ENCODE results near the gene PSMD13.

DNA sequence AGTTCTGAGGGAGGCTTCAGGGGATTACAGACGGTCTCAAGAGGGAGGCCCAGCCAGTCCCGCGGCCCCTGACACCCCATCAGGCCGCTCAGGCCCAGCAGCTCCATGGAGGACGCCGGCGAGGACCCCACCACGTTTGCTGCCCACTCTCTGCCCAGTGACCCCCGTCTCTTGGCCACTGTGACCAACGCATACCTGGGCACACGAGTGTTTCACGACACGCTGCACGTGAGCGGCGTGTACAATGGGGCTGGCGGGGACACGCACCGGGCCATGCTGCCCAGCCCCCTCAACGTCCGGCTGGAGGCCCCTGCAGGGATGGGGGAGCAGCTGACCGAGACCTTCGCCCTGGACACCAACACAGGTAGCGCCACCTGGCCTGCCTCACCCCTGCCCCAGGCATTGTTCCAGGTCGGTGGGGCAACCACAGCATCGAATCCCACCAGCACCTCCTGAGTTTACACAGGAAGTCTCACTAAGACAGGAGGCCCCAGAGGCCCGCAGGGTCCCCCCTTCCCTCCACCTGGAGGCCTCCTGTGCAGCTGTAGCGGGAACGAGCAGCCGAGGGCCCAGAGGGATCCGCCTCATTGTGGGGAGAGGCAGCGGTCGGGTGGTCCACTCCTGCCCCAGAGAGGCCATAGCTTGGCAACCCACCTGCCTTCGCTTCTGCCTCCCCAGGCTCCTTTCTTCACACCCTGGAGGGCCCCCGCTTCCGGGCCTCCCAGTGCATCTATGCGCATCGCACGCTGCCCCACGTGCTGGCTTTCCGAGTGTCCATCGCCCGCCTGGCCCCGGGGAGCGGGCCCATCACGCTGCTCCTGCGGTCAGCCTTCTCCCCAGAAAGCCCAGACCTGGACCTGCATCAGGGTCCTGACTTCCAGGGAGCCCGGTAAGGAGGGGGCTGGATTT lies 53.2 kb downstream of the PSMD13 start:
- no peak for TF ChIP-seq MIER3 (CRISPR knock-in tag; IDR thresholded peaks at IDR 0.05; ENCODE audit: borderline replicate concordance)
- TF ChIP-seq, protein P1, sequence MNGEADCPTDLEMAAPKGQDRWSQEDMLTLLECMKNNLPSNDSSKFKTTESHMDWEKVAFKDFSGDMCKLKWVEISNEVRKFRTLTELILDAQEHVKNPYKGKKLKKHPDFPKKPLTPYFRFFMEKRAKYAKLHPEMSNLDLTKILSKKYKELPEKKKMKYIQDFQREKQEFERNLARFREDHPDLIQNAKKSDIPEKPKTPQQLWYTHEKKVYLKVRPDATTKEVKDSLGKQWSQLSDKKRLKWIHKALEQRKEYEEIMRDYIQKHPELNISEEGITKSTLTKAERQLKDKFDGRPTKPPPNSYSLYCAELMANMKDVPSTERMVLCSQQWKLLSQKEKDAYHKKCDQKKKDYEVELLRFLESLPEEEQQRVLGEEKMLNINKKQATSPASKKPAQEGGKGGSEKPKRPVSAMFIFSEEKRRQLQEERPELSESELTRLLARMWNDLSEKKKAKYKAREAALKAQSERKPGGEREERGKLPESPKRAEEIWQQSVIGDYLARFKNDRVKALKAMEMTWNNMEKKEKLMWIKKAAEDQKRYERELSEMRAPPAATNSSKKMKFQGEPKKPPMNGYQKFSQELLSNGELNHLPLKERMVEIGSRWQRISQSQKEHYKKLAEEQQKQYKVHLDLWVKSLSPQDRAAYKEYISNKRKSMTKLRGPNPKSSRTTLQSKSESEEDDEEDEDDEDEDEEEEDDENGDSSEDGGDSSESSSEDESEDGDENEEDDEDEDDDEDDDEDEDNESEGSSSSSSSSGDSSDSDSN (CRISPR knock-in tag; IDR thresholded peaks at IDR 0.05) = no peak
- TF ChIP-seq, protein P2, sequence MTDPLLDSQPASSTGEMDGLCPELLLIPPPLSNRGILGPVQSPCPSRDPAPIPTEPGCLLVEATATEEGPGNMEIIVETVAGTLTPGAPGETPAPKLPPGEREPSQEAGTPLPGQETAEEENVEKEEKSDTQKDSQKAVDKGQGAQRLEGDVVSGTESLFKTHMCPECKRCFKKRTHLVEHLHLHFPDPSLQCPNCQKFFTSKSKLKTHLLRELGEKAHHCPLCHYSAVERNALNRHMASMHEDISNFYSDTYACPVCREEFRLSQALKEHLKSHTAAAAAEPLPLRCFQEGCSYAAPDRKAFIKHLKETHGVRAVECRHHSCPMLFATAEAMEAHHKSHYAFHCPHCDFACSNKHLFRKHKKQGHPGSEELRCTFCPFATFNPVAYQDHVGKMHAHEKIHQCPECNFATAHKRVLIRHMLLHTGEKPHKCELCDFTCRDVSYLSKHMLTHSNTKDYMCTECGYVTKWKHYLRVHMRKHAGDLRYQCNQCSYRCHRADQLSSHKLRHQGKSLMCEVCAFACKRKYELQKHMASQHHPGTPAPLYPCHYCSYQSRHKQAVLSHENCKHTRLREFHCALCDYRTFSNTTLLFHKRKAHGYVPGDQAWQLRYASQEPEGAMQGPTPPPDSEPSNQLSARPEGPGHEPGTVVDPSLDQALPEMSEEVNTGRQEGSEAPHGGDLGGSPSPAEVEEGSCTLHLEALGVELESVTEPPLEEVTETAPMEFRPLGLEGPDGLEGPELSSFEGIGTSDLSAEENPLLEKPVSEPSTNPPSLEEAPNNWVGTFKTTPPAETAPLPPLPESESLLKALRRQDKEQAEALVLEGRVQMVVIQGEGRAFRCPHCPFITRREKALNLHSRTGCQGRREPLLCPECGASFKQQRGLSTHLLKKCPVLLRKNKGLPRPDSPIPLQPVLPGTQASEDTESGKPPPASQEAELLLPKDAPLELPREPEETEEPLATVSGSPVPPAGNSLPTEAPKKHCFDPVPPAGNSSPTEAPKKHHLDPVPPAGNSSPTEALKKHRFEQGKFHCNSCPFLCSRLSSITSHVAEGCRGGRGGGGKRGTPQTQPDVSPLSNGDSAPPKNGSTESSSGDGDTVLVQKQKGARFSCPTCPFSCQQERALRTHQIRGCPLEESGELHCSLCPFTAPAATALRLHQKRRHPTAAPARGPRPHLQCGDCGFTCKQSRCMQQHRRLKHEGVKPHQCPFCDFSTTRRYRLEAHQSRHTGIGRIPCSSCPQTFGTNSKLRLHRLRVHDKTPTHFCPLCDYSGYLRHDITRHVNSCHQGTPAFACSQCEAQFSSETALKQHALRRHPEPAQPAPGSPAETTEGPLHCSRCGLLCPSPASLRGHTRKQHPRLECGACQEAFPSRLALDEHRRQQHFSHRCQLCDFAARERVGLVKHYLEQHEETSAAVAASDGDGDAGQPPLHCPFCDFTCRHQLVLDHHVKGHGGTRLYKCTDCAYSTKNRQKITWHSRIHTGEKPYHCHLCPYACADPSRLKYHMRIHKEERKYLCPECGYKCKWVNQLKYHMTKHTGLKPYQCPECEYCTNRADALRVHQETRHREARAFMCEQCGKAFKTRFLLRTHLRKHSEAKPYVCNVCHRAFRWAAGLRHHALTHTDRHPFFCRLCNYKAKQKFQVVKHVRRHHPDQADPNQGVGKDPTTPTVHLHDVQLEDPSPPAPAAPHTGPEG (CRISPR knock-in tag; IDR thresholded peaks at IDR 0.05) = no peak
- TF ChIP-seq, protein P3, sequence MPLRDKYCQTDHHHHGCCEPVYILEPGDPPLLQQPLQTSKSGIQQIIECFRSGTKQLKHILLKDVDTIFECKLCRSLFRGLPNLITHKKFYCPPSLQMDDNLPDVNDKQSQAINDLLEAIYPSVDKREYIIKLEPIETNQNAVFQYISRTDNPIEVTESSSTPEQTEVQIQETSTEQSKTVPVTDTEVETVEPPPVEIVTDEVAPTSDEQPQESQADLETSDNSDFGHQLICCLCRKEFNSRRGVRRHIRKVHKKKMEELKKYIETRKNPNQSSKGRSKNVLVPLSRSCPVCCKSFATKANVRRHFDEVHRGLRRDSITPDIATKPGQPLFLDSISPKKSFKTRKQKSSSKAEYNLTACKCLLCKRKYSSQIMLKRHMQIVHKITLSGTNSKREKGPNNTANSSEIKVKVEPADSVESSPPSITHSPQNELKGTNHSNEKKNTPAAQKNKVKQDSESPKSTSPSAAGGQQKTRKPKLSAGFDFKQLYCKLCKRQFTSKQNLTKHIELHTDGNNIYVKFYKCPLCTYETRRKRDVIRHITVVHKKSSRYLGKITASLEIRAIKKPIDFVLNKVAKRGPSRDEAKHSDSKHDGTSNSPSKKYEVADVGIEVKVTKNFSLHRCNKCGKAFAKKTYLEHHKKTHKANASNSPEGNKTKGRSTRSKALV (CRISPR knock-in tag; IDR thresholded peaks at IDR 0.05) = no peak
- TF ChIP-seq, protein P4, sequence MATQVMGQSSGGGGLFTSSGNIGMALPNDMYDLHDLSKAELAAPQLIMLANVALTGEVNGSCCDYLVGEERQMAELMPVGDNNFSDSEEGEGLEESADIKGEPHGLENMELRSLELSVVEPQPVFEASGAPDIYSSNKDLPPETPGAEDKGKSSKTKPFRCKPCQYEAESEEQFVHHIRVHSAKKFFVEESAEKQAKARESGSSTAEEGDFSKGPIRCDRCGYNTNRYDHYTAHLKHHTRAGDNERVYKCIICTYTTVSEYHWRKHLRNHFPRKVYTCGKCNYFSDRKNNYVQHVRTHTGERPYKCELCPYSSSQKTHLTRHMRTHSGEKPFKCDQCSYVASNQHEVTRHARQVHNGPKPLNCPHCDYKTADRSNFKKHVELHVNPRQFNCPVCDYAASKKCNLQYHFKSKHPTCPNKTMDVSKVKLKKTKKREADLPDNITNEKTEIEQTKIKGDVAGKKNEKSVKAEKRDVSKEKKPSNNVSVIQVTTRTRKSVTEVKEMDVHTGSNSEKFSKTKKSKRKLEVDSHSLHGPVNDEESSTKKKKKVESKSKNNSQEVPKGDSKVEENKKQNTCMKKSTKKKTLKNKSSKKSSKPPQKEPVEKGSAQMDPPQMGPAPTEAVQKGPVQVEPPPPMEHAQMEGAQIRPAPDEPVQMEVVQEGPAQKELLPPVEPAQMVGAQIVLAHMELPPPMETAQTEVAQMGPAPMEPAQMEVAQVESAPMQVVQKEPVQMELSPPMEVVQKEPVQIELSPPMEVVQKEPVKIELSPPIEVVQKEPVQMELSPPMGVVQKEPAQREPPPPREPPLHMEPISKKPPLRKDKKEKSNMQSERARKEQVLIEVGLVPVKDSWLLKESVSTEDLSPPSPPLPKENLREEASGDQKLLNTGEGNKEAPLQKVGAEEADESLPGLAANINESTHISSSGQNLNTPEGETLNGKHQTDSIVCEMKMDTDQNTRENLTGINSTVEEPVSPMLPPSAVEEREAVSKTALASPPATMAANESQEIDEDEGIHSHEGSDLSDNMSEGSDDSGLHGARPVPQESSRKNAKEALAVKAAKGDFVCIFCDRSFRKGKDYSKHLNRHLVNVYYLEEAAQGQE (IDR thresholded peaks at IDR 0.05; ENCODE audit: borderline replicate concordance in 1 of 2, low read depth in 1 of 2, low read length in 2 of 2) = no peak
- TF ChIP-seq, protein P5, sequence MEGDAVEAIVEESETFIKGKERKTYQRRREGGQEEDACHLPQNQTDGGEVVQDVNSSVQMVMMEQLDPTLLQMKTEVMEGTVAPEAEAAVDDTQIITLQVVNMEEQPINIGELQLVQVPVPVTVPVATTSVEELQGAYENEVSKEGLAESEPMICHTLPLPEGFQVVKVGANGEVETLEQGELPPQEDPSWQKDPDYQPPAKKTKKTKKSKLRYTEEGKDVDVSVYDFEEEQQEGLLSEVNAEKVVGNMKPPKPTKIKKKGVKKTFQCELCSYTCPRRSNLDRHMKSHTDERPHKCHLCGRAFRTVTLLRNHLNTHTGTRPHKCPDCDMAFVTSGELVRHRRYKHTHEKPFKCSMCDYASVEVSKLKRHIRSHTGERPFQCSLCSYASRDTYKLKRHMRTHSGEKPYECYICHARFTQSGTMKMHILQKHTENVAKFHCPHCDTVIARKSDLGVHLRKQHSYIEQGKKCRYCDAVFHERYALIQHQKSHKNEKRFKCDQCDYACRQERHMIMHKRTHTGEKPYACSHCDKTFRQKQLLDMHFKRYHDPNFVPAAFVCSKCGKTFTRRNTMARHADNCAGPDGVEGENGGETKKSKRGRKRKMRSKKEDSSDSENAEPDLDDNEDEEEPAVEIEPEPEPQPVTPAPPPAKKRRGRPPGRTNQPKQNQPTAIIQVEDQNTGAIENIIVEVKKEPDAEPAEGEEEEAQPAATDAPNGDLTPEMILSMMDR (CRISPR knock-in tag; IDR thresholded peaks at IDR 0.05) = no peak; the same call in 1 of the 2 replicates
- no peak for TF ChIP-seq ZNF367 (CRISPR knock-in tag; IDR thresholded peaks at IDR 0.05; ENCODE audit: borderline replicate concordance)

Measured in HepG2 (cell line).